Measurements from ENCODE around the gene EGFL8. TPM values are rescaled to one million over a fixed set of nuclear protein-coding genes. Genes with fewer than 3 reads are reported as not detected.

EGFL8 gene
- total and polyA plus RNA-seq, 2 of the 8 experiments (the other 6 are each of a cell fraction or from before 2014, with no cell fraction given): 5.0 to 9.2 TPM

GRCh38 chr6:32139590-32139989 is 24.8 kb upstream of the EGFL8 start:
- Histone ChIP-seq H3K9ac (replicated peaks in 1 of 4; ENCODE audit: extremely low read depth in 1 of 4, low read depth in 3 of 4, low read length in 3 of 4) (no peak overlapping the region), H3K27ac (ENCODE audit: low read depth, low read length) (no peak overlapping the region), H2BK20ac (ENCODE audit: low read length) (no peak overlapping the region), H3K27me3 (replicated peaks in 1 of 4; ENCODE audit: control insufficient read depth in 3 of 4, extremely low read depth in 1 of 4, insufficient read depth in 3 of 4, low read length in 3 of 4) (no peaks in the 10 kb centered on the region), H4K91ac (replicated peaks; ENCODE audit: insufficient read length, low read length) (no peak overlapping the region), H3K14ac (ENCODE audit: insufficient read length) (no peak overlapping the region), H3K23me2 (ENCODE audit: low read depth, low read length) (no peaks in the 10 kb centered on the region), H4K20me1 (replicated peaks in 1 of 2; ENCODE audit: control insufficient read depth in 1 of 2, insufficient read depth in 2 of 2, low read length in 2 of 2) (no peaks in the 10 kb centered on the region), H3K4me2 (ENCODE audit: insufficient read depth in 1 of 2, low read depth in 2 of 2, low read length in 2 of 2) (no peak overlapping the region), H3K56ac (replicated peaks; ENCODE audit: insufficient read length, low read depth, low read length) (no peak overlapping the region), H3K9me3 (ENCODE audit: insufficient read depth in 2 of 2, low read depth in 1 of 2, low read length in 1 of 2) (no peaks in the 10 kb centered on the region), H2BK12ac (ENCODE audit: low read depth, low read length) (no peak overlapping the region), H3K4ac (replicated peaks; ENCODE audit: insufficient read length, low read depth, low read length) (no peak overlapping the region), H3K18ac (ENCODE audit: extremely low read depth, low read length) (no peak overlapping the region), H3K79me1 (ENCODE audit: low read depth, low read length) (no peaks in the 10 kb centered on the region), H3K23ac (ENCODE audit: insufficient read length) (no peak overlapping the region), H3K4me3 (ENCODE audit: extremely low read depth in 1 of 4, insufficient read depth in 2 of 4, low read depth in 3 of 4, low read length in 4 of 4) (no peak overlapping the region), H2AFZ (ENCODE audit: low read length) (no peak overlapping the region), H2BK120ac (replicated peaks; ENCODE audit: low read depth, low read length) (no peak overlapping the region), H3K36me3 (ENCODE audit: control insufficient read depth in 2 of 4, insufficient read depth in 4 of 4, low read length in 3 of 4) (no peaks in the 10 kb centered on the region), H3K79me2 (ENCODE audit: control insufficient read depth in 1 of 2, insufficient read depth in 2 of 2, low read length in 2 of 2) (no peaks in the 10 kb centered on the region), H3K4me1 (replicated peaks in 1 of 4; ENCODE audit: control insufficient read depth in 3 of 4, insufficient read depth in 4 of 4, low read length in 3 of 4) (no peaks in the 10 kb centered on the region), H2BK15ac (ENCODE audit: low read length) (no peak overlapping the region), H2BK5ac (ENCODE audit: low read depth, low read length) (no peak overlapping the region), H2AK5ac (ENCODE audit: low read depth, low read length) (no peak overlapping the region), H4K8ac (ENCODE audit: extremely low read depth, insufficient read depth, low read length) (no peak overlapping the region), H4K5ac (ENCODE audit: insufficient read length, low read depth, low read length) (no peak overlapping the region)
- CTCF ChIA-PET (ENCODE audit: partially characterized antibody): interaction anchor here (0.6 to 1.2 kb wide), 4 partner anchors 13 to 929 kb away, joined by 3 to 6 read pairs (median 4); no protein-coding TSS in a partner anchor
- DNase-seq (ENCODE audit: low read depth in 1 of 2, low spot score in 2 of 2) (no peak), FAIRE-seq (no peak)
- WGBS, 2 experiments (ENCODE audit: extremely low coverage in 1 of 2, insufficient coverage in 1 of 2, insufficient read length in 1 of 2, insufficient replicate concordance in 2 of 2, low coverage in 1 of 2, low lambda C conversion rate in 2 of 2, missing lambda C conversion rate in 1 of 2): 92% methylated on average over 5 of the region's 5 CpGs; no CpG with 5 or more reads in 1 of the 2 experiments
- POLR2A ChIA-PET (ENCODE audit: partially characterized antibody): interaction anchor here (1.1 kb wide), 1 partner anchor 10 kb away, joined by 4 read pairs; the partner anchor contains the start of gene FKBPL
- TF ChIP-seq ASH2L (IDR thresholded peaks at IDR 0.05; ENCODE audit: low read length) (no peak), POU5F1 (IDR thresholded peaks at IDR 0.05; ENCODE audit: low read depth, low read length) (no peak), RNF2 (IDR thresholded peaks at IDR 0.05; ENCODE audit: borderline replicate concordance, low read depth, low read length, missing control alignments, poor library complexity, severe bottlenecking) (no peak), ATF3 (IDR thresholded peaks at IDR 0.05; ENCODE audit: insufficient read depth, low read depth, low read length) (no peak), TCF12 (IDR thresholded peaks at IDR 0.05; ENCODE audit: low read depth, low read length) (no peak), CHD2 (IDR thresholded peaks at IDR 0.05; ENCODE audit: low read length) (no peak), SP2 (IDR thresholded peaks at IDR 0.05; ENCODE audit: low read length) (no peak), YY1 (IDR thresholded peaks at IDR 0.05; ENCODE audit: low read depth, low read length) (no peak), CTCF (IDR thresholded peaks at IDR 0.05; ENCODE audit: control extremely low read depth in 1 of 3, insufficient read depth in 1 of 3, low read depth in 1 of 3, low read length in 3 of 3) (no peak), BRCA1 (IDR thresholded peaks at IDR 0.05; ENCODE audit: low read depth, low read length) (no peak), GABPA (IDR thresholded peaks at IDR 0.05; ENCODE audit: borderline replicate concordance, insufficient read depth, low read length) (no peak)

Data from H1 (cell line).